GM21447 (cell line): Measurements from ENCODE around the gene AP5S1.
A peak's percentile ranks its signal among the peaks of the same experiment; 100 is the strongest.
"Not testable (repeated sequence)": the region's sequence is repeated elsewhere in the genome, so short reads cannot be mapped to it uniquely, and the experiment has no call there.

ENCODE experiments used
- ATAC-seq: cut with Tn5 transposase; IDR thresholded peaks from one replicate; pipeline ENCODE4 v1.9.1; 2021; ENCODE audit not compliant: unreplicated experiment

AP5S1 gene

DNA sequence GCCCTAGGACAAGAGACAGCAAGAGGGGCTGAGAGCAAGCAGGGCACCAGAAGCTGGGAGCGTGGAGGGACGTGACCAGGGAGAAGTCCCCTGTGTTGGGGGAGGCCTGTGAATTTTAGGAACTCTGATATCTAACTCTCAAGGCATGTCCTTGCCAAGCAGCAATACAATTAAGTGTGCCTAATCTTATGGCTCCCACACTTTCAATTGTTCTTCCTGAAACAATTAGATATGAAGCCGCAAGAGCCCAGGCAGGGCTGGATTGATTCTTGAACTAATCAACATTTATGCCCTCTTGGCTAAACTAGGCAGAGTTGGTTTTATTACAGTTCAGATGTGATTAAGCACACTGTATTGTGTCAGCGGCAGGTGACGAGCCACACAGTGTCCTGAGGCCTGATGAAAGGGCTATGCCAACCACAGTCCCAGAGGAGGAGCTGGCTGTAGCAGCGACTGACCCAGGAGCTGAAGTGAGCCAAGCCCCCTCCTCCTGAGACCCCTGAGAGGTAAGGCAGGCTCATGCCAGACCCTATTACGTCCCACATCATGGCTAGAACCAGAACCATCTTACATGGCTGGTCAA is 22.1 kb downstream of the AP5S1 start:
- ATAC-seq, result no peak

DNA sequence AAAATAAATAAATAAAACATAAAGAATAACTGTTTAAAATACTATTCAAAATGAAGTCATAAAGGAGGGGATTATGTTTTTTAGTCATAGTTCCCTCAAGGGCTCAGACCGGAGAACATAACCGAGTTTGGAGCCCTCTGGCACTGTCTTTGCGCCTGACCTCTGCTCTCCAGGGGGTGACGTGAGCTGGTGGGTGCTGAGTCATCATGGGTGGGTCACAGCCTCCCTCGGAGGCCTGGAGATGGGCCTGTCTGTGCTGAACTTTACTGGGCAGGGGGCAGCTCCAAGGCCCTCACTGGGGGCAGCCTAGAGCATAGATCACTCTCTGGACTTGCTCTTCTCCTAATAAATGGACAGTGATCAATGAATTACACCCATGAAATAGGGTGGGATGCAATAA is 23.1 kb downstream of the AP5S1 start:
- no peak for ATAC-seq

DNA sequence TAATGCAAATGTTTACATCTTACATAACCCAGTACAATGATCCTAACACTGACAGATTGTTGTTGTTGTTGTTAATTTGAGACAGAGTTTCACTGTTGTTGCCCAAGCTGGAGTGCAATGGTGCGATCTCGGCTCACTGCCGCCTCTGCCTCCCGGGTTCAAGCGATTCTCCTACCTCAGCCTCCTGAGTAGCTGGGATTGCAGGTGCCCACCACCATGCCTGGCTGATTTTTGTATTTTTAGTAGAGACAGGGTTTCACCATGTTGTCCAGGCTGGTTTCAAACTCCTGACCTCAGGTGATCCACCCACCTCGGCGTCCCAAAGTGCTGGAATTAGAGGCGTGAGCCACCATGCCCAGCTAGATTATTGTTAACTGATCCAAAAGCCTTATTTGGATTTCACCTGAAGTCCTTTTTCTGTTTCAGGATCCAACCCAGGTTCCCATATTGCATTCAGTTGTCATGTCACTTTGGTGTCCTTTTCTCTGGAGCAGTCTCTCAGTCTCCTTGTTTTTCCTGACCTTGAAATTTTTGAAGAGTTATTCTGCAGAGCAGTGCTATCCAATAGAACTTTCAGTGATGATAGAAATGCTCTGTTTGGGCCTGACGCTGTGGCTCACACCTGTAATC is 23.8 kb downstream of the AP5S1 start:
- not testable (repeated sequence) for ATAC-seq

DNA sequence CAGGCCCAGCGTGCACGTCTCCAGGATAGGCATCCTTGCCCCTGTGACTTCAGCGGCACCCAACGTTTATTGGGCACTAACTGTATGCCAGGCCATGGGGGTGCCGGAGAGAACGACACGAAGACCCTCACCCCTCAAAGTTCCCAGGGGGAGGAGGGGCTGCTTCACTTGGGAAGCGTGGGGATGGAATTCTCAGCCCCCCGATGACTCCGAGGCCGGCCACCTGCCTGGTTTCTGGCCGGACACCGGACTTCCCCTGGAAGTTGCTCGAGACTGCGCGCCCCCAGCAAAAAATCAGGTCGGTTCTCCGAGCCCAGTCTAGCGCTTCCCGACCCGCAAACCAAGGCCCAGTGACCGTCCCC is 26.0 kb downstream of the AP5S1 start:
- no peak for ATAC-seq

DNA sequence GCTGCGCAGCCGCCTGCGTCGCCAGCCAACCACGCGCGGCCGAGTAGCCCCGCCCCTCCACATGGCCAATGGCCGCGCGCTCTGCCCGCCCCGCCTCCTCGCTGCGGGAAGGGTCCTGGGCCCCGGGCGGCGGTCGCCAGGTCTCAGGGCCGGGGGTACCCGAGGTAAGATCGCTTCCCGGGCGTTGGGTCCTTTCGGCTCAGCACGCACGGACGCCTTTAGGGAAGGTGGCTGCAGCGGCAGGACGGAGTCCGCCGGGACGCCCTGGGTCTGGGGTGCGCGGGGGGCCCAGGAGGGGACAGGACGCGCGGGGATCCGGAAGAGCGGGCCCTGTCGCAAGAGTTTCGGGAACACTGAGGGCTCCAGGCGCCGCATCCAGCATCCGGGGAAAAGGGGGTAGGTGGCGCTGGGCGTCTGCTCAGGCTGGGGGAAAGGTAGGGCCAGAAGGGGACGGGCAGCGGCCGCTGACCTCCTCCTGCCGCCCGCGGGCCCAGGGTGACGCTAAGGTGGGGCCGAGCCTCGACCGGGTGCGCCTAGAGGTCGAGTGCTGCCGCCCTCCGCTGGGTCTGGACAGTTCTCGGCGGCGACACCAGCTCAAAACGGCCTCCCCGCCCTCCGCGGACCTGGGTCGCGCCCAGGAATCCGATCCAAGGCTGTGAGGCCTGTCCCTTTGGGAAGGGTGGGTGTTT is 26.5 kb downstream of the AP5S1 start, which contains the start of gene MAVS:
TSS of gene MAVS (plus strand) at position 95 of the 689 bp plus-strand sequence. CDS start 7,791 bp downstream, outside the sequence.
- ATAC-seq, result peak; percentile 87

DNA sequence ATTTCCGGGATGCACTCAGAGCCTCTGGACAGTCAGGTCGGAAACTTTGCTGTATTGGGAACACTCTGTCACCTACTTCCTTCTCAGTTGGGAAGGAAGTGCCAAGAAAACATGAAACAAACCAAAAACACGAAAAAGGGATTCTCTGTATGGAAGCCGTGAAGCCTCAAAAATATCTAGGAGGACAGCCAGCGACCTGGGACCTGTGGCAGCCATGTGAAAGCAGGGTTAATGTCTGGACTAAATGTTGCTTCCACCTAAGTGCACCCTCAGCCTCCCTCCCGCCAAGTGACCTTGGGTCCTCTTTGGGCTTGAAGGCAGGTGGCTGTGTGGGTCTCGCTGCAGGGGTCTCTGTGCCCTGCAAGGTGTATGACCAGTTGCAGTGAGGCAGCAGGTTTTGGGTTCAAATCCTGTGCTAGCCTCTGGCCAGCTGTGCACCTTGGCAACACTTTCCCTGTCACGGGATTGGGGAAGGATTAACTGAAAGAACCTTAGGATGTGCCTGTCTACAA is 27.1 kb downstream of the AP5S1 start:
- ATAC-seq, result no peak

DNA sequence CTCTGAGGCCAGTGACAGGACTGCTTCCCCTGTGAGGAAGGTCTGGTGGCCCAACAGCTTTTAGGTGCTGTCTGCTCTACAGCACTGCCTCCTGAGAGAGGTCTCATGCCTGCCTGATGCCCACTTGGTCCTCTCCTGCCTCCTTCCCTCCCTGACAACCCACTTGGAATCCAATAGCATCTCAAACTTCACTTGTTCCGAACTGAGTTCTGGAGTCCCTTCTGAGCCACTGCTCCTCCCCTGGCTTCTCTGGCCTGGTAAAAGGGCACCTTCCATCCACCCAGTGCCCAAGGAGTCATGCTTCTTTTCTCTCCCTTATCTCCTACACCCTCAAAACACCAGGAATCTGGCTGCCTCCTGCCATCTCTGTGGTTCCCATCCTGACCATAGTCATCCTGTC is 28.2 kb downstream of the AP5S1 start:
- no peak for ATAC-seq

DNA sequence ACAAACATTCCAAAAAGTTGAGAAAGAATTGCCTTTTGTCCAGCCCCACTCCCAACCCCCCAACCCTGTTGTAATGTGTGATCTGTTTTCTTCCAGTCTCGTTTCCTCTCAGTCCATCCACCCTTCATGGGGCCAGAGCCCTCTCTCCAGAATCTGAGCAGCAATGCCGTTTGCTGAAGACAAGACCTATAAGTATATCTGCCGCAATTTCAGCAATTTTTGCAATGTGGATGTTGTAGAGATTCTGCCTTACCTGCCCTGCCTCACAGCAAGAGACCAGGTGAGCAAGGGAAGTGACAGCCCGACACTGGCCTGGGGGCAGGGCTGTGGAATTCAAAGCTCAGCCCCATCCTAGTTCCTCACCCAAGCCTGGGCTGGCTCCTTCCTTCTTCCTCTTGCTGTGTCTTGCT is 34.1 kb downstream of the AP5S1 start:
- ATAC-seq, result no peak

DNA sequence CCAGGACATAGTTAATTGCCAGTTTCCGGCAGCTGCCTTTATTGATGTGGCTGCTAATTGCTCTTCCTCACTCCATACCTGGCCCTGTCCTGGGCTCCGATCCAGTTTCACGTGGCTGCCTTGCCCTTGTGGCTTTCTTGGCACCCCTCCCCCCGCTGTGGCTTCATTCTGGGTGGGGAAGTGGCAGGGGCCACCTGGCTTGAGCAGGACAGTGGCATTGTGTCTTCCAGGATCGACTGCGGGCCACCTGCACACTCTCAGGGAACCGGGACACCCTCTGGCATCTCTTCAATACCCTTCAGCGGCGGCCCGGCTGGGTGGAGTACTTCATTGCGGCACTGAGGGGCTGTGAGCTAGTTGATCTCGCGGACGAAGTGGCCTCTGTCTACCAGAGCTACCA is 37.1 kb downstream of the AP5S1 start:
- no peak for ATAC-seq

DNA sequence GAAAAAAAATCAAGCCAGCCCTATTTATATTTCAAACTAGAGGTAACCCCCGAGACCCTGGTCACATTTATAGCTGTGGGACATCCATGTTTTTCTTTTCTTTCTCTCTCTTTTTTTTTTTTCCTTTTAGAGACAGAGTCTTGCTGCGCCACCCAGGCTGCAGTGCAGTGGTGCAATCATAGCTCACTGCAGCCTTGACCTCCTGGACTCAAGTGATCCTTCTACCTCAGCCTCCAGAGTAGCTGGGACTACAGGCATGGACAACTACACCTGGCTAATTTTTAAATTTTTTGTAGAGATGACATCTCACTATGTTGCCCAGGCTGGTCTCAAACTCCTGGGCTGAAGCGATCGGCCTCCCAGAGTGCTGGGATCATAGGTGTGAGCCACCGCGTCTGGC is 38.3 kb downstream of the AP5S1 start:
- ATAC-seq, result no peak

DNA sequence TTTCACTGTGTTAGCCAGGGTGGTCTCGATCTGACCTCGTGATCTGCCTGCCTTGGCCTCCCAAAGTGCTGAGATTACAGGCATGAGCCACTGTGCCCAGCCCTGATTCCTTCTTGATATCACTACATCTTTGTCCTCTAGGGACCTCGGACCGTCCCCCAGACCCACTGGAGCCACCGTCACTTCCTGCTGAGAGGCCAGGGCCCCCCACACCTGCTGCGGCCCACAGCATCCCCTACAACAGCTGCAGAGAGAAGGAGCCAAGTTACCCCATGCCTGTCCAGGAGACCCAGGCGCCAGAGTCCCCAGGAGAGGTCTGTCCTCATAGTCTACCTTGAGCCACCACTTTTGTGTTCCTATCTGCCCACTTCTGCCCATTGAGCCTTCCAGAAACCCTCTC is 40.8 kb downstream of the AP5S1 start:
- ATAC-seq, result no peak

DNA sequence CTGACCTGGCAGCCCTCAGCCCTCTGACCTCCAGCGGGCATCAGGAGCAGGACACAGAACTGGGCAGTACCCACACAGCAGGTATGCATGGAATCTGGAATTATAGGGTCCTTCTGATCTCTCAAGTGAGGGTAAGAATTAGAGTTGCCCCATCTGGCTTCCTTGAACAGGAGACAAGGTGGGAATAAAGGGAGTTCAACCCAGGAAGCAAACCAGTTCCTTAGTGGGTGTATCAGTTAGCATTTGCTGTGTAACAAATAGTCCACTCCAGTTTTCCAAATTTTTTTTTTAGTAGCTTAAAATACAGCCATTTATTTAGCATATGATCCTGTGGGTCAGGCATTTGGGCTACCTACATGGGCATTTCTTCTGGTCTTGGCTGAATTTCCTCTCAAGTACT is 42.0 kb downstream of the AP5S1 start:
- ATAC-seq, result no peak

DNA sequence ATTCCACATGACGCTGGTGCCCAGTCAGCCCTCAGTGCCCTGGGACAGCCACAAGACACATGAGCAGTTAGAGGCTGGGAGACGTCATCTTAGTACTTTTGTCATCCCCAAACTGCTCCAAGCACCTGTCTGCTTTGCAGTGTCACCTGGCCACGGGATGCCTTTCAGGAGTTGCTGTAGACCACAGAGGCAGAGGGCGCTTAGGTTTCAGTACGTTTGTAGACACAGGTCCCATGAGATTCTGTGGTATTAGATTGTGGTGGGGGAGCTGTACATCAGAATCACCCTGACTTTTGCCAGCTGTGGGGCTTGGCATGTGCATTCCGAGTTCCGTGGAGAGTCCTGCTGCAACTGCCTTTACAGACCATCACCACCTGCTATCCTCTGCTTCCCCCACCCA is 43.0 kb downstream of the AP5S1 start:
- ATAC-seq, result no peak

DNA sequence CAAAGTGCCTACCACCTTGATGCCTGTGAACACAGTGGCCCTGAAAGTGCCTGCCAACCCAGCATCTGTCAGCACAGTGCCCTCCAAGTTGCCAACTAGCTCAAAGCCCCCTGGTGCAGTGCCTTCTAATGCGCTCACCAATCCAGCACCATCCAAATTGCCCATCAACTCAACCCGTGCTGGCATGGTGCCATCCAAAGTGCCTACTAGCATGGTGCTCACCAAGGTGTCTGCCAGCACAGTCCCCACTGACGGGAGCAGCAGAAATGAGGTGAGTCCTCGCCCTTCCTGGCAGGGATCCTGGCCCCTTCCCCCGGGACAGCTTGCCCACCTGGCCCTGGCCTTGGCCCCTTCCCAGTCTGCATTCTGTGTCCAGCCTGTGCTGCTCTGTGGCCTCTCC is 44.2 kb downstream of the AP5S1 start:
- no peak for ATAC-seq

DNA sequence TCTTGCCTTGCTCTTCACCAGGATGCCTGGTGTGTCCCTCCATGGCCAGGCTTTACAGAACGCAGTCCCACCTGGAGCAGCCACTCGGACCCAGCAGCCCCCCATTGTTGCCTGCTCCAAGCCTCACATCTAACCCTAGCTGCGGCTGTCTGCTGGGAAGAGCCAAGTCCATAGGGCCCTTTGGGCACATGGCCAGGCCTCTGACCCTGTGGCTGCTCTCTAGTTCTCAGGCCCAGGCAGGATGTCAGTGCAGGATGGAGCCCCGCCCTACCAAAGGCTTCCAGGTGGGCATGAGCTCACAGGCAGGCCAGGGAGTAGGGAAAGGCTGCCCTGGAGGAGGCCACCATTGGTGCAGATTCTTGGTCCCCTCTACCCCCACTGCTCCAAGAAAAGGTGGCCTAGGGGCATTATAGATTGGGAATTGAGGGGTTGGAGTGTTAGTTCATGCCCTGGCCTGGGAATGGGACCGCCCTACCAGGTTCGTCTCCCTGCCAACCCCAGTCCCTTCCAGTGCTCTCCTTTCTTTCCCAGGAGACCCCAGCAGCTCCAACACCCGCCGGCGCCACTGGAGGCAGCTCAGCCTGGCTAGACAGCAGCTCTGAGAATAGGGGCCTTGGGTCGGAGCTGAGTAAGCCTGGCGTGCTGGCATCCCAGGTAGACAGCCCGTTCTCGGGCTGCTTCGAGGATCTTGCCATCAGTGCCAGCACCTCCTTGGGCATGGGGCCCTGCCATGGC is 45.0 kb downstream of the AP5S1 start:
- no peak for ATAC-seq

DNA sequence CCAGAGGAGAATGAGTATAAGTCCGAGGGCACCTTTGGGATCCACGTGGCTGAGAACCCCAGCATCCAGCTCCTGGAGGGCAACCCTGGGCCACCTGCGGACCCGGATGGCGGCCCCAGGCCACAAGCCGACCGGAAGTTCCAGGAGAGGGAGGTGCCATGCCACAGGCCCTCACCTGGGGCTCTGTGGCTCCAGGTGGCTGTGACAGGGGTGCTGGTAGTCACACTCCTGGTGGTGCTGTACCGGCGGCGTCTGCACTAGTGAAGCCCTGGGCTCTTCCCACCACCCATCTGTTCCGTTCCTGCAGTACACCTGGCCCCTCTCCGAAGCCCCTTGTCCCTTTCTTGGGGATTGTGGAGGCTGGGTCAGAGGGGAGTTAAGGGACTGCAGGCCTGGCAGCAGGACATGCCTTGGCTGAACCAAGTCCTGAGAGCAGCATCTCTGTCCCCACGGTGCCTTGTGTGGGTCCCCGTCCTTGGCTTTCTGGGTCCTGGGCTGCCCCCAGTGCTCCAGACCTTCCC is 45.6 kb downstream of the AP5S1 start:
- ATAC-seq, result no peak

DNA sequence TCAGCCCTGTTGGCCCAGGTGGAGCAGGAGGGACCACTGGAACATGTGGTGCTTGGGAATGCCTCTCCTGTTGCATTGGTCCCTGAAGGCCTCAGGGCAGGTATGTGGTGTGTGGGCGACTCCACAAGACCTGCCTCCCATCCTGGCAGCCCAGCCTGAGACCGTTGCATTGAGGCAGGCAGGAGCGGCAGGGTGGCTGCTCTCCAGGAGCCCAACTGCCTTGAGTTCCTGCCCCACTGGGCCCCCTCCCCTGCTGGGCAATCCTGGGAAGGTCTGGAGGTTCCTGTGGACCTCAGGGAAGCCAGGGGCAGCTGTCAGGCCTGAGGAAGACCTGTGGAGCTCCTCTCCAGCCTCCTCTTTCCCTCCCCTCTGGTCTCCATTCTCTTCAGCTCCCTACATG is 46.1 kb downstream of the AP5S1 start:
- ATAC-seq, result no peak

DNA sequence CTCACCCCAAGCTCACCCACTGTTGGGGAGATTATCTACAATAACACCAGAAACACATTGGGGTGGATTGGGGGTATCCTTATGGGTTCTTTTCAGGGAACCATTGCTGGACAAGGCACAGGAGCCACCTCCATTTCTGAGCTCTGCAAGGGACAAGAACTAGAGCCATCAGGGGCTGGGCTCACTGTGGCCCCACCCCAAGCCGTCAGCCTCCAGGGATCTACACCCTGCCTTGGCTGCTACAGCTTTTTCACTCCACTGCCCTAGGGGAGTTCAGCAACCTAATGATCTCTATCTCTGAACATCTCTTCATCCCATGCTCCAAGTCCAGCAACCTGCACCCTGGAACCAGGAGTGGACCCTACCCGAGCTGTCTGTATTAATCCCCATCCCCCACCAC is 47.5 kb downstream of the AP5S1 start:
- no peak for ATAC-seq

DNA sequence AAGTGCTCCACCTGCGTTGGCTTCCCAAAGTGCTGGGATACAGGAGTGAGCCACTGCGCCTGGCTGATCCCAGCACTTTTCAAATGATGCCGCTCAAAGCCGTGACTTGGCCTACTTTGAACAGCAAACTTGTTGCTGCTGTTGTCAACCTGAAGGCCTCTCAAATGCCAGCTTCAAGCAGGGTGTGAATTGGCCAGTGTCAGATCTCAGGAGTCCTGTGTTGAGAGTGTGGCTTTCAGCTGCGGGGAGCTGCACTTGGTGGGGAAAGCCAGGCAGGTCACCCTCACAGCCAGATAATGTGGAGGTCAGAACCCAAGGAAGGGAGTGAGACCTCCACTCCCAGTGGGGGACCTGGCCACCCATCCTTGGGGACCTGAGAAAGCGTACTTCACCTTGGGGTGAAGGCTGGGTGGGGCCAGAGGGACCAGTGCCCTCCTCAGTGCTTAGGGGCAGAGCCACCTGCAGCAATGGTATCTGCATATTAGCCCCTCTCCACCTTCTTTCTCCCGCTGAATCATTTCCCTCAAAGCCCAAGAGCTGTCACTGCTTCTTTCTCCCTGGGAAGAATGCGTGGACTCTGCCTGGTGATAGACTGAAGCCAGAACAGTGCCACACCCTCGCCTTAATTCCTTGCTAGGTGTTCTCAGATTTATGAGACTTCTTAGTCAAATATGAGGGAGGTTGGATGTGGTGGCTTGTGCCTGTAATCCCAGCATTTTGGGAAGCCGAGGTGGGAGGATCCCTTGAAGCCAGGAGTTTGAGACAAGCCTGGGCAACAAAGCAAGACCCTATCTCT is 49.7 kb downstream of the AP5S1 start:
- no peak for ATAC-seq

DNA sequence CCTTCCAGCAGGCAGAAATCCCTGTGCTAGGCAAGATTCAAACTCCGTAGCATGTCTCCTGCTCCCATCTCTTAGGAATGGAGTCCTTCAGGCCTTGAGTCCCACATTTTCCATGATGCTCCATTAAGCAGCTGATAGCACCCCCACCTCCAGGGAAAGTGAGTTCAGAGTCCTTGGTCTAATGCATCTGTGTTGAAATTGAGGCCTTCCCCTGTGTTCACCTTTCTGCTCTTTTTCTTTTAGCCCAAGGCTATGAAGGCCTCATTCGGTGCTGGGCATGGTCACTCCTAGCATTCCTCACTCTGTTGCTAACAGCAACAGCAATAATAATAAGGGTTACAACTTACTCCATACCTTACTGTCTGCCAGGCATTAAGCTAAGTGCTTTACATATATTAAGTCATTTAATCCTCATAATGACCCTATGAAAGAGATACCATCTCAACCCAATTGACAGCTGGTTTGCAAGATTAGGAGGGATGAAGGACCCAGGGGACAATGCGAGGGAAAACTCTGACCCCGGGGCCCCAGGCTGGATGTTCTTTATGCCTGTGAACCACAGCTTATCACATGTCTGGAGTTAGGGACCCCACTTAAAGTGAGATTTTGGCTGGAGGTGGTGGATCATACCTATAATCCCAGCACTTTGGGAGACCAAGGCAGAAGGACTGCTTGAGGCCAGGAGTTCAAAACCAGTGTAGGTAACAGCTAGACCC is 51.4 kb downstream of the AP5S1 start:
- no peak for ATAC-seq
